A549 (cell line): Measurements from ENCODE around the gene POLR2J3.
"Not testable (repeated sequence)": the region's sequence is repeated elsewhere in the genome, so short reads cannot be mapped to it uniquely, and the experiment has no call there.

Experiments
- CHD2 ChIP-seq: fragments of 150-350 bp; IDR thresholded peaks from 2 replicates; pipeline ENCODE4 v1.6.1; 2014; ENCODE audit warnings: low read length; ENCODE audit not compliant: partially characterized antibody
- CTCF ChIP-seq: fragments of >200 bp; sonication (Bioruptor Twin); formaldehyde crosslinking; IDR thresholded peaks from 3 replicates; pipeline ENCODE4 v1.5.1; 2016
- NPAS2 ChIP-seq: fragments of 250-450 bp; sonication (Bioruptor Pico); IDR thresholded peaks from 2 replicates; pipeline ENCODE4 v1.8.0; 2022; ENCODE audit warnings: mild to moderate bottlenecking, moderate library complexity, borderline replicate concordance

GRCh38 chr7:102520797-102521196 lies 51.6 kb downstream of the POLR2J3 start:
- TF ChIP-seq NPAS2 (CRISPR knock-in tag); CHD2; CTCF: not testable (repeated sequence)
